Measurements from ENCODE around the gene EPHA1.
"Not testable (repeated sequence)": the region's sequence is repeated elsewhere in the genome, so short reads cannot be mapped to it uniquely, and the experiment has no call there.

EPHA1 gene

DNA sequence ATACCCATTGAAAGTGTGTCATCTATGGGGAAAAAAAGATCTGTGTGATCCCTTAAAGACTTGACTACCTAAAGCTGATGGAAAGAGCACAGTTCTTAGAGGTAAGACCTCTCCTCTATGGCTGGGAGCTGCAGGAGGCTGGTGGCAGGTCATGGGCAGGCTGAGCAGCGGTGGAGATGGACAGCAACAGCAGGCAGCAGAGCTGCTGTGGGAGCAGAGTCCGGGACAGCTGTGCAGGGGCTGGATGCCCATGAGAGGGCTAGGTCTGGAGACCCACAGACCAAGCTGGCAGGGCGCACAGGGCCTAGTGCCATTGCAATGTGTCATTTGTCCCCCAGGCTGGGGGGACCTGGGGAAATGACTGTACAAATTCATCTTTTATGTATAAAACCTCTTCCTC lies 13.4 kb upstream of the EPHA1 start:
- H3K9me3 ChIP-seq (ENCODE audit: insufficient read depth, low read depth, low read length): no peaks in the 10 kb centered on the region
- TF ChIP-seq, protein P1, sequence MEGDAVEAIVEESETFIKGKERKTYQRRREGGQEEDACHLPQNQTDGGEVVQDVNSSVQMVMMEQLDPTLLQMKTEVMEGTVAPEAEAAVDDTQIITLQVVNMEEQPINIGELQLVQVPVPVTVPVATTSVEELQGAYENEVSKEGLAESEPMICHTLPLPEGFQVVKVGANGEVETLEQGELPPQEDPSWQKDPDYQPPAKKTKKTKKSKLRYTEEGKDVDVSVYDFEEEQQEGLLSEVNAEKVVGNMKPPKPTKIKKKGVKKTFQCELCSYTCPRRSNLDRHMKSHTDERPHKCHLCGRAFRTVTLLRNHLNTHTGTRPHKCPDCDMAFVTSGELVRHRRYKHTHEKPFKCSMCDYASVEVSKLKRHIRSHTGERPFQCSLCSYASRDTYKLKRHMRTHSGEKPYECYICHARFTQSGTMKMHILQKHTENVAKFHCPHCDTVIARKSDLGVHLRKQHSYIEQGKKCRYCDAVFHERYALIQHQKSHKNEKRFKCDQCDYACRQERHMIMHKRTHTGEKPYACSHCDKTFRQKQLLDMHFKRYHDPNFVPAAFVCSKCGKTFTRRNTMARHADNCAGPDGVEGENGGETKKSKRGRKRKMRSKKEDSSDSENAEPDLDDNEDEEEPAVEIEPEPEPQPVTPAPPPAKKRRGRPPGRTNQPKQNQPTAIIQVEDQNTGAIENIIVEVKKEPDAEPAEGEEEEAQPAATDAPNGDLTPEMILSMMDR (conservative IDR thresholded peaks at IDR 0.05; ENCODE audit: low read length): no peak
- TF ChIP-seq EZH2phosphoT487 (IDR thresholded peaks at IDR 0.05; ENCODE audit: borderline replicate concordance): no peak
- H3K9me2 ChIP-seq (replicated peaks; ENCODE audit: low read depth, low read length): no peaks in the 10 kb centered on the region
- H3K79me2 ChIP-seq (ENCODE audit: insufficient read depth, low read length): no peaks in the 10 kb centered on the region
- H2AFZ ChIP-seq (ENCODE audit: low read length): no peak overlapping the region
- no peaks in the 10 kb centered on the region for H3K27me3 ChIP-seq (ENCODE audit: insufficient read depth, low read length, poor library complexity, severe bottlenecking)
- H3K4me2 ChIP-seq (ENCODE audit: low read depth, low read length, poor library complexity, severe bottlenecking): no peak overlapping the region
- H3K4me3 ChIP-seq (ENCODE audit: low read length, poor library complexity, severe bottlenecking): no peak overlapping the region
- H3K9ac ChIP-seq (ENCODE audit: low read depth, low read length, poor library complexity, severe bottlenecking): no peak overlapping the region
- H4K20me1 ChIP-seq (ENCODE audit: insufficient read depth, low read length, poor library complexity, severe bottlenecking): no peaks in the 10 kb centered on the region
- H3K36me3 ChIP-seq (ENCODE audit: insufficient read depth, low read length): no peaks in the 10 kb centered on the region
- no peaks in the 10 kb centered on the region for H3K4me1 ChIP-seq (ENCODE audit: insufficient read depth, low read length, poor library complexity, severe bottlenecking)
- no peaks in the 10 kb centered on the region for H3F3A ChIP-seq (ENCODE audit: low read depth)

DNA sequence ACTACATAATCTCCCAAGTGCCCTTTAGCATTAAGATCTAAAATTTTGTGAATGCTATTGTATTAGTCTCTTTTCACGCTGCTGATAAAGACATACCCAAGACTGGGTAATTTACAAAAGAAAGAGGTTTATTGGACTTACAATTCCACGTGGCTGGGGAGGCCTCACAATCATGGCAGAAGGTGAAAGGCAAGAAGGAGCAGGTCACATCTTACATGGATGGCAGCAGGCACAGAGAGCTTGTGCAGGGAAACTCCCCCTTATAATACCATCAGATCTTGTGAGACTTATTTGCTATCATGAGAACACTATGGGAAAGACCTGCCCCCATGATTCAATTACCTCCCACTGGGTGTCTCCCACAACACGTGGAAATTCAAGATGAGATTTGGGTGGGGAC lies 12.0 kb upstream of the EPHA1 start:
- not testable (repeated sequence) for H3K9me3 ChIP-seq (ENCODE audit: insufficient read depth, low read depth, low read length); H3F3A ChIP-seq (ENCODE audit: low read depth); H3K4me1 ChIP-seq (ENCODE audit: insufficient read depth, low read length, poor library complexity, severe bottlenecking); H3K9me2 ChIP-seq (replicated peaks; ENCODE audit: low read depth, low read length); H3K79me2 ChIP-seq (ENCODE audit: insufficient read depth, low read length); H3K4me2 ChIP-seq (ENCODE audit: low read depth, low read length, poor library complexity, severe bottlenecking); H3K9ac ChIP-seq (ENCODE audit: low read depth, low read length, poor library complexity, severe bottlenecking); H2AFZ ChIP-seq (ENCODE audit: low read length); H3K27me3 ChIP-seq (ENCODE audit: insufficient read depth, low read length, poor library complexity, severe bottlenecking); H3K36me3 ChIP-seq (ENCODE audit: insufficient read depth, low read length); H4K20me1 ChIP-seq (ENCODE audit: insufficient read depth, low read length, poor library complexity, severe bottlenecking); H3K4me3 ChIP-seq (ENCODE audit: low read length, poor library complexity, severe bottlenecking)

DNA sequence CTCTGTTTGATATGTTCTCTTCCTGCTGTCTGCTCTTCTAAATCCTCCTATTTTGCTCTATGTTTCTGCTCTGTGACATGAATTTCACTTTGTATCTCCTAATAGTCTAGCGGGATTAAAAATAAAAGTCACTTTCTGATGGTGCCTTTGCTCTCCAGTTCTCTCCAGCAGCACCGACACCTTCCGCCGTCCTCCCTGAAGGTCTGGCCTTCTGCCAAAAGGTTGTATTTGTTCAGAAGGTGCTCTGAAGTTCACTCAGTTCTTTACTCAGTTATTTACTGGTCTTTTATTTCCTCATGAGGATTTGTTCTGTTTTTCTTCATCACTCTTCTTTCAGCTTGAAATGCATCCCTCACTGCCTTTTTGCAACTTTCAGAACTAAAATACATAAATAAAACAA lies 11.2 kb upstream of the EPHA1 start:
- Histone ChIP-seq H3K4me1 (ENCODE audit: insufficient read depth, low read length, poor library complexity, severe bottlenecking) (no peaks in the 10 kb centered on the region), H3K9me3 (ENCODE audit: insufficient read depth, low read depth, low read length) (no peaks in the 10 kb centered on the region), H2AFZ (ENCODE audit: low read length) (no peak overlapping the region), H3K9me2 (replicated peaks; ENCODE audit: low read depth, low read length) (no peaks in the 10 kb centered on the region), H3F3A (ENCODE audit: low read depth) (no peaks in the 10 kb centered on the region), H4K20me1 (ENCODE audit: insufficient read depth, low read length, poor library complexity, severe bottlenecking) (no peaks in the 10 kb centered on the region), H3K36me3 (ENCODE audit: insufficient read depth, low read length) (no peaks in the 10 kb centered on the region), H3K79me2 (ENCODE audit: insufficient read depth, low read length) (no peaks in the 10 kb centered on the region), H3K9ac (ENCODE audit: low read depth, low read length, poor library complexity, severe bottlenecking) (no peak overlapping the region), H3K27me3 (ENCODE audit: insufficient read depth, low read length, poor library complexity, severe bottlenecking) (no peaks in the 10 kb centered on the region), H3K4me2 (ENCODE audit: low read depth, low read length, poor library complexity, severe bottlenecking) (no peak overlapping the region), H3K4me3 (ENCODE audit: low read length, poor library complexity, severe bottlenecking) (no peak overlapping the region)
- TF ChIP-seq, protein P1 (conservative IDR thresholded peaks at IDR 0.05; ENCODE audit: low read length): no peak
- no peak for TF ChIP-seq EZH2phosphoT487 (IDR thresholded peaks at IDR 0.05; ENCODE audit: borderline replicate concordance)

DNA sequence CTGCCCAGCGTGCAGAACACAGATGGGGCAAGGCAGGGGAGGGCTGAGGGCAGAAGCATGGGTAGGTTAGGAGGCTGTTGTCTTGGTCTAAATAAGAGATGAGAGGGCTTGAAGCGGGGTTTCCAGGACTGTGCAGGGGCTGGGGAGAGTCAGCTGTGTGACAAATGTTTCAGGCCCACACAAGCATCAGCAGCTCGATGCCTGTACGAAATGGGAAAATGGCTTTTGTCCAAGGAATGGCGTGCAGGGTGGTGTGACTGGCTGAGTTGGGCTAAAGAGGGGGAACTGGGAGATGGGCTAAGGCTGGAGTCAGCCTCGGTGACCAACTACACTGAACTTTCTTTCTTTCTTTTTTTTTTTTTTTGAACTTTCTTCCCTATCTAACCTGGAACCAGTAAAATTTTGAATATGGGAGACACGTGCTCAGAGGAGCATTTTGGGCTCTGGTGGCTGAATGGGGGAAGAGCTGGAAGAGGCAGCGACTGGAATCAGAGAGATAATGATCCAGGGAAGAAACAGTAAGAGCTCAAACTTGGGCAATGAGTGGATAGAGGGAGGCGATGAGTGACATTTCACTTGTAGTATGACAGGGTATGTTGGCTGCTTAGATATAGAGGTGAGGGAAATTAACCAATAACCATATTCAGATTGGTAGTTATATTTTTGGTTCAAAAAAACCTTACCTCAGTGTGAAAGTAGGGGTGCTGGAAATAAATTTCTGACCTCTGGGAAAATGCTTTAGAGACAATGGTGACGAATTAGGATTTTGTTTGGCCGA lies 10.2 kb upstream of the EPHA1 start:
- Histone ChIP-seq H3K27me3 (ENCODE audit: insufficient read depth, low read length, poor library complexity, severe bottlenecking) (no peaks in the 10 kb centered on the region), H3K4me3 (ENCODE audit: low read length, poor library complexity, severe bottlenecking) (no peak overlapping the region), H3K9me2 (replicated peaks; ENCODE audit: low read depth, low read length) (no peaks in the 10 kb centered on the region)

More for the DNA sequence above, 10.2 kb upstream of the EPHA1 start:
- no peaks in the 10 kb centered on the region for H3K4me1 ChIP-seq (ENCODE audit: insufficient read depth, low read length, poor library complexity, severe bottlenecking)
- no peaks in the 10 kb centered on the region for H4K20me1 ChIP-seq (ENCODE audit: insufficient read depth, low read length, poor library complexity, severe bottlenecking)
- H3K79me2 ChIP-seq (ENCODE audit: insufficient read depth, low read length): no peaks in the 10 kb centered on the region
- H3K9ac ChIP-seq (ENCODE audit: low read depth, low read length, poor library complexity, severe bottlenecking): no peak overlapping the region
- H2AFZ ChIP-seq (ENCODE audit: low read length): no peak overlapping the region
- TF ChIP-seq, protein P1 (conservative IDR thresholded peaks at IDR 0.05; ENCODE audit: low read length): no peak
- TF ChIP-seq EZH2phosphoT487 (IDR thresholded peaks at IDR 0.05; ENCODE audit: borderline replicate concordance): no peak
- H3K4me2 ChIP-seq (ENCODE audit: low read depth, low read length, poor library complexity, severe bottlenecking): no peak overlapping the region
- no peaks in the 10 kb centered on the region for H3K9me3 ChIP-seq (ENCODE audit: insufficient read depth, low read depth, low read length)
- H3F3A ChIP-seq (ENCODE audit: low read depth): no peaks in the 10 kb centered on the region
- H3K36me3 ChIP-seq (ENCODE audit: insufficient read depth, low read length): no peaks in the 10 kb centered on the region
